ENCODE data around the gene BACH2. TPM values are rescaled to one million over a fixed set of nuclear protein-coding genes. Genes with fewer than 3 reads are reported as not detected.
"Not testable (repeated sequence)": the region's sequence is repeated elsewhere in the genome, so short reads cannot be mapped to it uniquely, and the experiment has no call there.

Gene BACH2
- total RNA-seq, result under 0.01 and 0.64 TPM in 2 replicates

- H3K4me3 ChIP-seq (ENCODE audit: low read depth, low read length), result peak within 1 kb of the TSS; percentile 60
- DNase-seq (ENCODE audit: low read depth), result peak; percentile 82
- TF ChIP-seq CTCF (IDR thresholded peaks at IDR 0.05; ENCODE audit: insufficient read depth, low read depth, low read length), result no peak
Observed at GRCh38 chr6:90296341-90297114, at the start of gene BACH2. Gene BACH2, minus strand, starts transcription at chr6:90296843. Its CDS starts 287,999 bp downstream, at chr6:90008844.

- no peak overlapping the region for H3K4me3 ChIP-seq (ENCODE audit: low read depth, low read length)
- TF ChIP-seq CTCF (IDR thresholded peaks at IDR 0.05; ENCODE audit: insufficient read depth, low read depth, low read length), result no peak
- DNase-seq (ENCODE audit: low read depth), result no peak
Observed at GRCh38 chr6:90343576-90343975, 46.9 kb upstream of the BACH2 start.

GRCh38 chr6:90338409-90338808 lies 41.8 kb upstream of the BACH2 start:
- TF ChIP-seq CTCF (IDR thresholded peaks at IDR 0.05; ENCODE audit: insufficient read depth, low read depth, low read length), result no peak
- H3K4me3 ChIP-seq (ENCODE audit: low read depth, low read length), result no peak overlapping the region
- no peak for DNase-seq (ENCODE audit: low read depth)

GRCh38 chr6:90336388-90336947 lies 39.8 kb upstream of the BACH2 start:
- no peak overlapping the region for H3K4me3 ChIP-seq (ENCODE audit: low read depth, low read length)
- DNase-seq (ENCODE audit: low read depth), result no peak
- no peak for TF ChIP-seq CTCF (IDR thresholded peaks at IDR 0.05; ENCODE audit: insufficient read depth, low read depth, low read length)

GRCh38 chr6:90333928-90334327 lies 37.3 kb upstream of the BACH2 start:
- no peak for TF ChIP-seq CTCF (IDR thresholded peaks at IDR 0.05; ENCODE audit: insufficient read depth, low read depth, low read length)
- no peak for DNase-seq (ENCODE audit: low read depth)
- no peak overlapping the region for H3K4me3 ChIP-seq (ENCODE audit: low read depth, low read length)

- not testable (repeated sequence) for DNase-seq (ENCODE audit: low read depth); H3K4me3 ChIP-seq (ENCODE audit: low read depth, low read length)
Observed at GRCh38 chr6:90332978-90333543, 36.4 kb upstream of the BACH2 start.

- no peak overlapping the region for H3K4me3 ChIP-seq (ENCODE audit: low read depth, low read length)
- no peak for TF ChIP-seq CTCF (IDR thresholded peaks at IDR 0.05; ENCODE audit: insufficient read depth, low read depth, low read length)
- DNase-seq (ENCODE audit: low read depth), result no peak
Observed at GRCh38 chr6:90329386-90330077, 32.9 kb upstream of the BACH2 start.

Measured in fibroblast of villous mesenchyme (primary cell).